Measurements from ENCODE around the gene CORO2B.
A peak's percentile ranks its signal among the peaks of the same experiment; 100 is the strongest.

The CORO2B gene, protein sequence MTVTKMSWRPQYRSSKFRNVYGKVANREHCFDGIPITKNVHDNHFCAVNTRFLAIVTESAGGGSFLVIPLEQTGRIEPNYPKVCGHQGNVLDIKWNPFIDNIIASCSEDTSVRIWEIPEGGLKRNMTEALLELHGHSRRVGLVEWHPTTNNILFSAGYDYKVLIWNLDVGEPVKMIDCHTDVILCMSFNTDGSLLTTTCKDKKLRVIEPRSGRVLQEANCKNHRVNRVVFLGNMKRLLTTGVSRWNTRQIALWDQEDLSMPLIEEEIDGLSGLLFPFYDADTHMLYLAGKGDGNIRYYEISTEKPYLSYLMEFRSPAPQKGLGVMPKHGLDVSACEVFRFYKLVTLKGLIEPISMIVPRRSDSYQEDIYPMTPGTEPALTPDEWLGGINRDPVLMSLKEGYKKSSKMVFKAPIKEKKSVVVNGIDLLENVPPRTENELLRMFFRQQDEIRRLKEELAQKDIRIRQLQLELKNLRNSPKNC

GRCh38 chr15:68578980-68579935 lies at the start of gene CORO2B:
Gene CORO2B (plus strand): TSS chr15:68578993. CDS start chr15:68579263, 270 bp downstream.
- peak within 1 kb of the TSS; percentile 65 for H3K4me3 ChIP-seq (ENCODE audit: low read depth, low read length)
- no peak for TF ChIP-seq CTCF (IDR thresholded peaks at IDR 0.05; ENCODE audit: low read depth, low read length)

DNA sequence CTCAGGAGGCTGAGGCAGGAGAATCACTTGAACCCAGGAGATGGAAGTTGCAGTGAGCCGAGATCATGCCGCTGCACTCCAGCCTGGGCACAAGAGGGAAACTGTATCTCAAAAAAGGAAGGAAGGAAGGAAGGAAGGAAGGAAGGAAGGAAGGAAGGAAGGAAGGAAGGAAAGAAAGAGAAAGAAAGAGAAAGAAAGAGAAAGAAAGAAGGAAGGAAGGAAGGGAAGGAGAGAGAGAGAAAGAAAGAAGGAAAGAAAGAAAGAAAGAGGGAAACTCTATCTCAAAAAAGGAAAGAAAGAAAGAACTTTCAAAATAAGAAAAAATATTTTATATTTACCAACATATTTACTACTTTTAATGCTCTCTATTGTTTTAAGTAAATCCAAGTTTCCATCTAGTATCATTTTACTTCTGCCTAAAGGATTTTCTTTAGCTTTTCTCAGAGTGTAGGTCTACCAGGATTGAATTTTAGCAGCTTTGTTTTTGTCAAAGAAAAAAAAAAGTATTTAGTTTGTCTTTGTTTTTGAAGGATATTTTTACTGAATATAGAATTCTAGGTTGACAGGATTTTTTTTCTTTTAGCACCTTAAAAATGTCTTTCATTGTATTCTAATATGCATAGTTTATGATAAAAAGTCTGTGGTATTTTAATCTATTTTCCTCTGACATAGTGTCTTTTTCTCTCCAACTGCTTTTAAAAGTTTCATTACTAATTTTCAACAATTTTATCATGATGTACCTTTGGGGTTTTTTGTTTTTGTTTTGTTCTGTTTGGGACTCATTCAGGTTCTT lies 47.2 kb upstream of the CORO2B start:
- no peak for TF ChIP-seq CTCF (IDR thresholded peaks at IDR 0.05; ENCODE audit: low read depth, low read length)
- H3K4me3 ChIP-seq (ENCODE audit: low read depth, low read length): no peak overlapping the region

DNA sequence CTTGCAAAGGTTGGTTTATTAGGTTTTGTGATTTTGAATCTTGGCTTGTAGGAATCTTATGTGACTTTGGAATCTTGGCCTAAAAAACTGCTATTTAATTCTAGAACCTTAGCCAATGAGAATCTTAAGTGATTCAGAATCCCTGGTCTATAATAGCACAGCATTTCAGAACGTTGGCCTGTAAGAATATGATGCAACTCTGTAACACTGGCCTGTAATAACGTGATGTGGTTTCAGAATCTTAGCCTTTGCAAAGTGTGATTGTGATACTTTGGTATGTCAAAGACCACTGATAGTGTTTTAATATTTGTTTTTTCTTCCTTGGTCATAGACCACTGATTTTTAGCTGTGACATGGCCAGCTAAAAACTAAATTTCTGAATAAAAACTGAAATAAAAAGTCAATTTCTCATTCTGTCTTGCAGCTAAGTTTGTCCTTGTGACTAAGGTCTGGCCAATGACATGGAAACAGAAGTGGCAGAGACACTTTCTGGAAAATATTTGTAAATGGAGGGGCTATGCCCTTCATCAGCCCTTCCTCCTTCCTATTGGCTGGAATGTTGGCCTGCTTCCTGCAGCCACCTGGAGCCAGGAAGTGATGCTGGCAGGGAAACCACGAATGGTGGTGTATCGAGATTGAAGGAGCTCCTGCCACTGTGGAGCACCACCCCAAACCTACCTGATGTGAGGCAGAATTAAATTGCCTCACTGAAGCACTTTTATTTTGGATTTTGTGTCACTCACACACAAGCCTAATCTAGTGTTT lies 42.3 kb upstream of the CORO2B start:
- no peak for TF ChIP-seq CTCF (IDR thresholded peaks at IDR 0.05; ENCODE audit: low read depth, low read length)
- H3K4me3 ChIP-seq (ENCODE audit: low read depth, low read length): no peak overlapping the region

- no peak for TF ChIP-seq CTCF (IDR thresholded peaks at IDR 0.05; ENCODE audit: low read depth, low read length)
- H3K4me3 ChIP-seq (ENCODE audit: low read depth, low read length): no peak overlapping the region
Measured at GRCh38 chr15:68537097-68537496, 41.7 kb upstream of the CORO2B start.

DNA sequence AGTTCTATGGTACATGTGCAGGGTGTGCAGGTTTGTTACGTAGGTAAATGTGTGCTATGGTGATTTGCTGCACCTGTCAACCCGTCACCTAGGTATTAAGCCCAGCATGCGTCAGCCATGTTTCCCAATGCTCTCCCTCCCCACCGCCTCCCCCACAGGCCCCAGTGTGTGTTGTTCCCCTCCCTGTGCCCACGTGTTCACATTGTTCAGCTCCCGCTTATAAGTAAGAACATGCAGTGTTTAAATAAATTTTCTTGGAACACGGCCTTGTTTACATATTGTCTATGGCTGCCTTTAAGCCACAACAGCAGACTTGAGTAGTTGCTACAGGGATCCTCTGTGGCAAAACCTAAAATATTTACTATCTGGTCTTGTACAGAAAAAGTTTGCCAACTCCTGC lies 41.3 kb upstream of the CORO2B start:
- H3K4me3 ChIP-seq (ENCODE audit: low read depth, low read length): no peak overlapping the region
- TF ChIP-seq CTCF (IDR thresholded peaks at IDR 0.05; ENCODE audit: low read depth, low read length): no peak

GRCh38 chr15:68538311-68538710 lies 40.5 kb upstream of the CORO2B start:
- no peak overlapping the region for H3K4me3 ChIP-seq (ENCODE audit: low read depth, low read length)
- no peak for TF ChIP-seq CTCF (IDR thresholded peaks at IDR 0.05; ENCODE audit: low read depth, low read length)

All from WI38 (cell line).